K562 (cell line): ENCODE results near the gene XRCC3. TPM values are rescaled to one million over a fixed set of nuclear protein-coding genes. Genes with fewer than 3 reads are reported as not detected.

ENCODE experiments used
- ATAC-seq: fragments of 200-7000 bp; cut with Tn5 transposase; 3 replicates; pipeline ENCODE4 v1.9.1; 2020; ENCODE audit warnings: moderate library complexity
- BruUV-seq: library from RNA; stranded (reverse); fragments of 400-500 nt; replicated peaks from 2 replicates; lab custom pipeline; 2021; lab: Mats Ljungman, UMichigan
- CTCF ChIA-PET: fragments of 300-600 bp; formaldehyde crosslinking; extraction: SDS; loops from one replicate; lab custom pipeline; 2021; ENCODE audit warnings: low intra/inter-chr PET ratio; lab: Yijun Ruan, JAX
- POLR2A ChIA-PET: fragments of 300-600, 350-650 bp; sonication (Branson Sonifier 250); formaldehyde crosslinking; extraction: SDS; loops from one replicate; lab custom pipeline; 2021; ENCODE audit warnings: antibody characterized with exemption, inconsistent platforms; lab: Yijun Ruan, JAX
- DNase-seq, 4 experiments: peaks; one replicate each; pipeline versions ENCODE4 v3.0.0 to v3.0.0-alpha.2; 2011 to 2018; ENCODE audit warnings: low spot score in 3 of 4, mixed read lengths in 3 of 4; ENCODE audit errors: extremely low read depth in 1 of 4
- FAIRE-seq: peaks from 2 replicates; lab custom pipeline; 2011; peaks lifted over from hg19 to GRCh38; lab: Jason Lieb, UNC
- H2AFZ ChIP-seq: 2 replicates; pipeline ENCODE4 v1.6.0; 2011; ENCODE audit warnings: low read depth, low read length, control low read depth, inconsistent platforms
- H3K27ac ChIP-seq: fragments of 200-600 bp; 3 replicates; pipeline ENCODE4 v1.8.0; 2011; ENCODE audit warnings: low read depth, mild to moderate bottlenecking, control low read depth, inconsistent platforms, low read length, moderate library complexity, mixed read lengths; ENCODE audit errors: extremely low read depth
- H3K27me3 ChIP-seq, 2 experiments: fragments of 300-600 bp in 1 of 2; 2 replicates in 1 of 2; 3 replicates in 1 of 2; pipeline versions ENCODE4 v1.6.0 to v1.8.0; 2011; ENCODE audit warnings: inconsistent platforms in 2 of 2, low read length in 2 of 2, mild to moderate bottlenecking in 1 of 2, mixed read lengths in 1 of 2, moderate library complexity in 1 of 2; ENCODE audit not compliant: control insufficient read depth in 2 of 2, insufficient read depth in 2 of 2
- H3K36me3 ChIP-seq: fragments of 300-600 bp; 3 replicates; pipeline ENCODE4 v1.8.0; 2011; ENCODE audit warnings: mild to moderate bottlenecking, low read length, inconsistent platforms; ENCODE audit not compliant: control insufficient read depth, insufficient read depth
- H3K4me1 ChIP-seq, 2 experiments: fragments of 200-600 bp in 1 of 2; replicated peaks in 1 of 2; 2 replicates in 1 of 2; 3 replicates in 1 of 2; pipeline versions ENCODE4 v1.5.1 to v1.8.0; 2011; ENCODE audit warnings: inconsistent platforms in 2 of 2, low read length in 2 of 2, mild to moderate bottlenecking in 1 of 2, mixed read lengths in 1 of 2, moderate library complexity in 1 of 2; ENCODE audit not compliant: control insufficient read depth in 2 of 2, insufficient read depth in 2 of 2
- H3K4me2 ChIP-seq: 2 replicates; pipeline ENCODE4 v1.6.1; 2011; ENCODE audit warnings: low read length, control low read depth, inconsistent platforms, mixed read lengths; ENCODE audit not compliant: insufficient read depth
- H3K4me3 ChIP-seq: fragments of 200-600 bp; sonication (generic), shearing (Covaris generic); 2 replicates; pipeline ENCODE4 v1.5.1; 2016; ENCODE audit warnings: control low read depth, inconsistent platforms
- H3K79me2 ChIP-seq: fragments of 200-600 bp; 3 replicates; pipeline ENCODE4 v1.8.0; 2011; ENCODE audit warnings: low read length, inconsistent platforms; ENCODE audit not compliant: control insufficient read depth, insufficient read depth
- H3K9ac ChIP-seq, 2 experiments: 2 replicates each; pipeline versions ENCODE4 v1.6.0 to v1.6.1; 2011; ENCODE audit warnings: low read depth in 2 of 2, low read length in 2 of 2, control low read depth in 1 of 2, inconsistent platforms in 1 of 2, mild to moderate bottlenecking in 1 of 2, mixed read lengths in 1 of 2; ENCODE audit not compliant: insufficient read depth in 1 of 2
- H3K9me1 ChIP-seq: one replicate; pipeline ENCODE4 v1.6.0; 2011; ENCODE audit warnings: inconsistent platforms, mild to moderate bottlenecking, low read length, moderate library complexity; ENCODE audit not compliant: control insufficient read depth, insufficient read depth
- H3K9me3 ChIP-seq: replicated peaks from 2 replicates; pipeline ENCODE4 v1.5.1; 2011; ENCODE audit warnings: low read depth, low read length, inconsistent platforms; ENCODE audit not compliant: control insufficient read depth, insufficient read depth
- H4K20me1 ChIP-seq: replicated peaks from 2 replicates; pipeline ENCODE4 v1.6.1; 2011; ENCODE audit warnings: low read length, inconsistent platforms, mixed read lengths; ENCODE audit not compliant: control insufficient read depth, insufficient read depth
- NCOR1 ChIP-seq: fragments of 450-650 bp; IDR thresholded peaks from 2 replicates; pipeline ENCODE4 v1.6.1; 2016; ENCODE audit warnings: mild to moderate bottlenecking, moderate library complexity
- PRDM10 ChIP-seq: fragments of 450-650 bp; IDR thresholded peaks from 2 replicates; pipeline ENCODE4 v1.6.1; 2018; ENCODE audit not compliant: partially characterized antibody
- RERE ChIP-seq: sonication (generic); formaldehyde crosslinking; IDR thresholded peaks from 2 replicates; pipeline ENCODE4 v1.8.0; 2023; ENCODE audit warnings: missing genetic modification reagents, mild to moderate bottlenecking, borderline replicate concordance
- ZNF436 ChIP-seq: fragments of 250-450, 450-650 bp; sonication (Bioruptor Pico); formaldehyde crosslinking; IDR thresholded peaks from 2 replicates; pipeline ENCODE4 v1.7.0; 2020; ENCODE audit warnings: mild to moderate bottlenecking
- ZNF76 ChIP-seq: fragments of 250-450 bp; sonication (Bioruptor Pico); IDR thresholded peaks from 2 replicates; pipeline ENCODE4 v1.4.0; 2020; ENCODE audit warnings: mild to moderate bottlenecking, moderate library complexity, borderline replicate concordance
- WGBS: fragments of 100-300 bp; shearing (Covaris generic); methylation state at CpG from one replicate; pipeline ENCODE4 v1.1.6; 2016; ENCODE audit warnings: low coverage, mixed read lengths; ENCODE audit not compliant: insufficient coverage; ENCODE audit errors: missing lambda C conversion rate; 5-methylcytosine and 5-hydroxymethylcytosine counted together
- in situ Hi-C: fragments of 300-500 bp; cut with MboI; formaldehyde crosslinking; loops from 4 replicates; pipeline ENCODE4 v1.15.0; 2018; ENCODE audit warnings: inconsistent platforms, mixed read lengths
- intact Hi-C: fragments of 100-400 bp; cut with micrococcal nuclease; formaldehyde crosslinking; loops from 2 replicates; pipeline ENCODE4 v1.14.2; 2022
- polyA plus RNA-seq, 8 experiments: library from polyadenylated mRNA; depleted of rRNA in 4 of 8; stranded (reverse) in 5 of 8; unstranded in 3 of 8; fragments of >200 nt; fragmentation: Nextera tagmentation in 2 of 8; fragmentation: Illumina TruSeq in 1 of 8; extraction: Ambion mirVana in 2 of 8; extraction: Trizol in 1 of 8; gene quantifications; 2 replicates each; pipeline versions ENCODE4 v1.2.1 to v1.2.3, GENCODE V29; 2011 to 2014; ENCODE audit warnings: inconsistent platforms in 1 of 8, missing spikeins in 1 of 8
- total RNA-seq, 7 experiments: library from RNA; depleted of rRNA in 6 of 7; stranded (reverse); fragments of >200 nt in 6 of 7; fragmentation: Illumina TruSeq in 2 of 7; extraction: Trizol in 2 of 7; gene quantifications; 2 replicates each; pipeline versions ENCODE4 v1.2.1 to v1.2.3, GENCODE V29; 2011 to 2021; ENCODE audit warnings: low replicate concordance in 1 of 7

Gene XRCC3
- total and polyA plus RNA-seq, 9 of the 15 experiments (the other 6 are each of a cell fraction or from before 2014, with no cell fraction given) = 0.34 to 59.3 (median 30.3) TPM

- no peak for FAIRE-seq
- Histone ChIP-seq H3K9me1 (no peaks in the 10 kb centered on the region), H3K27me3 (no peaks in the 10 kb centered on the region), H3K9me3 (no peaks in the 10 kb centered on the region), H3K4me2 (no peak overlapping the region), H3K4me3 (no peak overlapping the region), H4K20me1 (no peaks in the 10 kb centered on the region), H3K9ac (no peak overlapping the region), H3K79me2 (peaks cover 32% of the 10 kb centered on the region), H3K4me1 (peaks cover 11 to 42% of the 10 kb centered on the region in 2 experiments; a peak in 4 of 5 replicates), H3K27ac (no peak overlapping the region), H2AFZ (no peak overlapping the region), H3K36me3 (peaks cover 73% of the 10 kb centered on the region; the same call in 2 of the 3 replicates)
- no peak for ATAC-seq
- no peak for DNase-seq
- POLR2A ChIA-PET = no interaction called here
- in situ Hi-C loops = no loop called here
- 80% methylated on average over 7 of the region's 9 CpGs for WGBS
- intact Hi-C loops = no loop called here
- TF ChIP-seq PRDM10 (peak; percentile 21), NCOR1 (no peak), ZNF436 (no peak), ZNF76 (CRISPR knock-in tag) (no peak), RERE (no peak)
- BruUV-seq = no TSS peak
- CTCF ChIA-PET = no interaction called here
These were observed 4.4 kb downstream of the XRCC3 start for GRCh38 chr14:103710771-103711377.
